ENCODE measurements around the gene NATD1.

DNA sequence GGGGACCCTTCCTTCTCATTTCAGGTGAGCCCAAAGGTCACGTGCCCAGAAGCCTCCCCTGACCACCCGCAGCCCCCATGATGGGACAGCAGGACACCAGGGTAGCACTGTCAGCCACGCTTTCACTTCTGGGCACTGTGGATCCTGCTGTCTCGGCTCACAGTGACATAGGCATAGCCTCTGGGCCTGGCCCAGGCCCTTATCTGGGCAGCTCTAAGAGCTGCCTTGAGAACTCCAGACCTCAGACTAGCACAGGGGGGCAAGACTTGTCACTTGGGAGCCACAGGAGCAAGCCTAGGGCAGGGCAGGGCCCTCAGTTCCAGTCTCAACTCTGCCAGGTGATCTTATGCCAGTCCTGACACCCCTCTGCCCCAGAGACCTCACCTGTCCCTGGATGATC lies 4.7 kb downstream of the NATD1 start:
- TF ChIP-seq, protein P1, sequence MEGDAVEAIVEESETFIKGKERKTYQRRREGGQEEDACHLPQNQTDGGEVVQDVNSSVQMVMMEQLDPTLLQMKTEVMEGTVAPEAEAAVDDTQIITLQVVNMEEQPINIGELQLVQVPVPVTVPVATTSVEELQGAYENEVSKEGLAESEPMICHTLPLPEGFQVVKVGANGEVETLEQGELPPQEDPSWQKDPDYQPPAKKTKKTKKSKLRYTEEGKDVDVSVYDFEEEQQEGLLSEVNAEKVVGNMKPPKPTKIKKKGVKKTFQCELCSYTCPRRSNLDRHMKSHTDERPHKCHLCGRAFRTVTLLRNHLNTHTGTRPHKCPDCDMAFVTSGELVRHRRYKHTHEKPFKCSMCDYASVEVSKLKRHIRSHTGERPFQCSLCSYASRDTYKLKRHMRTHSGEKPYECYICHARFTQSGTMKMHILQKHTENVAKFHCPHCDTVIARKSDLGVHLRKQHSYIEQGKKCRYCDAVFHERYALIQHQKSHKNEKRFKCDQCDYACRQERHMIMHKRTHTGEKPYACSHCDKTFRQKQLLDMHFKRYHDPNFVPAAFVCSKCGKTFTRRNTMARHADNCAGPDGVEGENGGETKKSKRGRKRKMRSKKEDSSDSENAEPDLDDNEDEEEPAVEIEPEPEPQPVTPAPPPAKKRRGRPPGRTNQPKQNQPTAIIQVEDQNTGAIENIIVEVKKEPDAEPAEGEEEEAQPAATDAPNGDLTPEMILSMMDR (IDR thresholded peaks at IDR 0.05) = no peak
- no peak for TF ChIP-seq ZFX (IDR thresholded peaks at IDR 0.05; ENCODE audit: borderline replicate concordance)
